ENCODE measurements around the gene ZMIZ2. TPM values are rescaled to one million over a fixed set of nuclear protein-coding genes. Genes with fewer than 3 reads are reported as not detected.
"Not testable (repeated sequence)": the region's sequence is repeated elsewhere in the genome, so short reads cannot be mapped to it uniquely, and the experiment has no call there.

The ZMIZ2 gene, protein sequence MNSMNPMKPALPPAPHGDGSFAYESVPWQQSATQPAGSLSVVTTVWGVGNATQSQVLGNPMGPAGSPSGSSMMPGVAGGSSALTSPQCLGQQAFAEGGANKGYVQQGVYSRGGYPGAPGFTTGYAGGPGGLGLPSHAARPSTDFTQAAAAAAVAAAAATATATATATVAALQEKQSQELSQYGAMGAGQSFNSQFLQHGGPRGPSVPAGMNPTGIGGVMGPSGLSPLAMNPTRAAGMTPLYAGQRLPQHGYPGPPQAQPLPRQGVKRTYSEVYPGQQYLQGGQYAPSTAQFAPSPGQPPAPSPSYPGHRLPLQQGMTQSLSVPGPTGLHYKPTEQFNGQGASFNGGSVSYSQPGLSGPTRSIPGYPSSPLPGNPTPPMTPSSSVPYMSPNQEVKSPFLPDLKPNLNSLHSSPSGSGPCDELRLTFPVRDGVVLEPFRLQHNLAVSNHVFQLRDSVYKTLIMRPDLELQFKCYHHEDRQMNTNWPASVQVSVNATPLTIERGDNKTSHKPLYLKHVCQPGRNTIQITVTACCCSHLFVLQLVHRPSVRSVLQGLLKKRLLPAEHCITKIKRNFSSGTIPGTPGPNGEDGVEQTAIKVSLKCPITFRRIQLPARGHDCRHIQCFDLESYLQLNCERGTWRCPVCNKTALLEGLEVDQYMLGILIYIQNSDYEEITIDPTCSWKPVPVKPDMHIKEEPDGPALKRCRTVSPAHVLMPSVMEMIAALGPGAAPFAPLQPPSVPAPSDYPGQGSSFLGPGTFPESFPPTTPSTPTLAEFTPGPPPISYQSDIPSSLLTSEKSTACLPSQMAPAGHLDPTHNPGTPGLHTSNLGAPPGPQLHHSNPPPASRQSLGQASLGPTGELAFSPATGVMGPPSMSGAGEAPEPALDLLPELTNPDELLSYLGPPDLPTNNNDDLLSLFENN
- 13.5 TPM for total RNA-seq (2013)
- polyA plus RNA-seq (10 to 100 TPM in 1 of 3 donors, 1 to 10 TPM in 2; 1.9 to 72.8 (median 3.3) TPM), polyA minus RNA-seq (26.4 and 31.6 TPM in 2 replicates), total RNA-seq (25.0 to 96.5 (median 41.9) reads per million in 11 experiments)

DNA sequence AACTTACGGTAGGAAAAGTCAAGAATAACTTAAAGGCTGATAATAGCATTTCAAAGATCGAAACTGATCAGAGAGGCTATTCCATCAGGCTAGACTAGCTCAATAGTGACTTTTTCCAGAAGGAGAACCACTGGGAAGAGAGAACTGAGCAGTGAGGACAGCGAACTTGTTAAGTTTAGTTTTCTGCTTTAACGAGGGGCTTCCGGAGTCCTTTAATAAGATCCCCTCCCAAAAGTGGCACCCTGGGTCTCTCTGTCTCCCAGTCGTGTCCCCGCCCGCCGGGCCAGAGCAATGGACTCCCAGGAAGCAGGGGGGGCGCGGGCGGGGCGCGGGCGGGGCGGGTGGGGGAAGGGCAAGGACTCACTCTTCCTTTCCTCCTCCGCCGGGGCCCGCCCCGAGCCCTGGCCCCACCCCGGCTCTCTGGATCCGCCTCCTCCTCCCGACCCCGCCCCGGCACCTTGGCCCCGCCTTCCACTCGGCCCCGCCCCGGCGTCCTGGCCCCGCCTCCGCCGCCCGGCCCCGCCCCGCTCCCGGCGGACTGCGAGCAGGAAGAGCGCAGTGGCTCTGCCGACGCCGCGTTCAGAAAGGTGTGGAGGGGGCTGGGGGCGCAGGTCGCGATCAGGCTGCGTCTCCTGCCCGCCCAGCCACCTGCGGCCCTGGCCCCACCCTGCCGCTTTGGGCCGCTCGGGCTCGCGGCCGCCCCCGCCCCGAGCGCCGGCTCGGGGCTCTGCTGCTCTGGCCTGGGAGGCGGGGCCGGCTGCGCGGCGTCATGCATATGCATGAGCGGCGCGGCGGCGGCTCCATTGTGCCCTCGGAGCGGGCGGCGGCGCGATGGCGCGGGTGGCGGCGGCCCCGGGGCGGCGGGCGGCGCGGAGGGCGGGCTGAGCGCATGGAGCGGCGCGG is at the start of gene ZMIZ2:
Gene ZMIZ2, plus strand, starts transcription at position 803 of the 903 bp plus-strand sequence. CDS start 7,403 bp downstream, outside the sequence.
- peak; percentile 81 to 89 (median 82) for DNase-seq
- Histone ChIP-seq H3K9me3 (replicated peaks in 1 of 2; ENCODE audit: control insufficient read depth in 1 of 2, insufficient read depth in 1 of 2, low read length in 2 of 2) (no peaks in the 10 kb centered on the region), H3K27ac (ENCODE audit: low read depth in 1 of 2, low read length in 2 of 2) (peak within 1 kb of the TSS; percentile 33 to 91), H3K36me3 (replicated peaks in 1 of 2; ENCODE audit: control insufficient read depth in 1 of 2, insufficient read depth in 2 of 2, low read length in 2 of 2) (no peaks in the 10 kb centered on the region), H3K4me3 (replicated peaks in 1 of 3; ENCODE audit: low read depth in 2 of 3, low read length in 3 of 3) (peak within 1 kb of the TSS; percentile 83 to 98 (median 83)), H4K20me1 (ENCODE audit: insufficient read depth, low read length) (peaks cover 39% of the 10 kb centered on the region), H3K79me2 (ENCODE audit: insufficient read depth, low read length) (peaks cover 45% of the 10 kb centered on the region), H3K4me2 (replicated peaks; ENCODE audit: extremely low read depth, low read length, poor library complexity, severe bottlenecking) (peak within 1 kb of the TSS; percentile 84), H2AFZ (ENCODE audit: insufficient read depth, low read depth, low read length, poor library complexity, severe bottlenecking) (peak within 1 kb of the TSS; percentile 85), H3K27me3 (ENCODE audit: control insufficient read depth in 2 of 2, insufficient read depth in 2 of 2, low read length in 2 of 2) (no peaks in the 10 kb centered on the region), H3K9ac (ENCODE audit: insufficient read depth, low read length, poor library complexity, severe bottlenecking) (peak within 1 kb of the TSS; percentile 85), H3K4me1 (ENCODE audit: control insufficient read depth in 1 of 2, insufficient read depth in 2 of 2, low read length in 2 of 2) (peaks cover 31 to 34% of the 10 kb centered on the region in 2 donors)
- intact Hi-C loops (cut with micrococcal nuclease): loop anchor here (5.0 to 10.0 kb wide), 4 partner anchors 161 to 257 kb away; partner anchors contain the start of genes CCM2 (in 1 of the 2) and DDX56 (in 1 of the 2)
- TF ChIP-seq, protein P1, sequence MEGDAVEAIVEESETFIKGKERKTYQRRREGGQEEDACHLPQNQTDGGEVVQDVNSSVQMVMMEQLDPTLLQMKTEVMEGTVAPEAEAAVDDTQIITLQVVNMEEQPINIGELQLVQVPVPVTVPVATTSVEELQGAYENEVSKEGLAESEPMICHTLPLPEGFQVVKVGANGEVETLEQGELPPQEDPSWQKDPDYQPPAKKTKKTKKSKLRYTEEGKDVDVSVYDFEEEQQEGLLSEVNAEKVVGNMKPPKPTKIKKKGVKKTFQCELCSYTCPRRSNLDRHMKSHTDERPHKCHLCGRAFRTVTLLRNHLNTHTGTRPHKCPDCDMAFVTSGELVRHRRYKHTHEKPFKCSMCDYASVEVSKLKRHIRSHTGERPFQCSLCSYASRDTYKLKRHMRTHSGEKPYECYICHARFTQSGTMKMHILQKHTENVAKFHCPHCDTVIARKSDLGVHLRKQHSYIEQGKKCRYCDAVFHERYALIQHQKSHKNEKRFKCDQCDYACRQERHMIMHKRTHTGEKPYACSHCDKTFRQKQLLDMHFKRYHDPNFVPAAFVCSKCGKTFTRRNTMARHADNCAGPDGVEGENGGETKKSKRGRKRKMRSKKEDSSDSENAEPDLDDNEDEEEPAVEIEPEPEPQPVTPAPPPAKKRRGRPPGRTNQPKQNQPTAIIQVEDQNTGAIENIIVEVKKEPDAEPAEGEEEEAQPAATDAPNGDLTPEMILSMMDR (IDR thresholded peaks at IDR 0.05): no peak
- Mint-ChIP-seq H3K36me3 (peaks cover 14 to 16% of the 10 kb centered on the region in 2 donors), H3K4me1 (peaks cover 42% of the 10 kb centered on the region), H3K9me3 (no peaks in the 10 kb centered on the region), H3K27me3 (ENCODE audit: low read depth in 3 of 3) (no peaks in the 10 kb centered on the region), H3K27ac (peak within 1 kb of the TSS; percentile 59 to 94 (median 91)), H3K4me3 (peak within 1 kb of the TSS; percentile 86 to 93)
- WGBS (ENCODE audit: insufficient coverage): 2% methylated on average over 75 of the region's 92 CpGs

DNA sequence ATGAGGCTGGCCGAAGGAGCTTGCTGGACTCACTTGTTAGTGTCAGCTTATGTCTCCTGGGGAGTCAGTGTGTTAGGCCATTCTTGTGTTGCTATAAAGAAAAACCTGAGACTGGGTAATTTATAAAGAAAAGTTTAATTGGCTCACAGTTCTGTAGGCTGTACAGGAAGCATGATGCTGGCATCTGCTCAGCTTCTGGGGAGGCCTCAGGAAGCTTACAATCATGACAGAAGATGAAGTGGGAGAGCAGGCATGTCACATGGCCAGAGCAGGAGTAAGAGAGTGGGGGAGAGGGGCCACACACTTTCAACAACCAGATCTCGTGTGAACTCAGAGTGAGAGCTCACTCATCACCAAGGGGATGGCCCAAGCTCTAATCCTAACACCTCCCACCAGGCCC is 49.0 kb upstream of the ZMIZ2 start:
- H2AFZ ChIP-seq (ENCODE audit: insufficient read depth, low read depth, low read length, poor library complexity, severe bottlenecking); H3K4me3 ChIP-seq (replicated peaks in 1 of 3; ENCODE audit: low read depth in 2 of 3, low read length in 3 of 3); H3K27me3 ChIP-seq (ENCODE audit: control insufficient read depth in 2 of 2, insufficient read depth in 2 of 2, low read length in 2 of 2); H3K9me3 ChIP-seq (replicated peaks in 1 of 2; ENCODE audit: control insufficient read depth in 1 of 2, insufficient read depth in 1 of 2, low read length in 2 of 2); H3K4me2 ChIP-seq (replicated peaks; ENCODE audit: extremely low read depth, low read length, poor library complexity, severe bottlenecking); H3K4me3 Mint-ChIP-seq; H3K27ac ChIP-seq (ENCODE audit: low read depth in 1 of 2, low read length in 2 of 2); H3K9ac ChIP-seq (ENCODE audit: insufficient read depth, low read length, poor library complexity, severe bottlenecking); H4K20me1 ChIP-seq (ENCODE audit: insufficient read depth, low read length); H3K4me1 Mint-ChIP-seq; H3K4me1 ChIP-seq (ENCODE audit: control insufficient read depth in 1 of 2, insufficient read depth in 2 of 2, low read length in 2 of 2); intact Hi-C loops (cut with micrococcal nuclease); DNase-seq; H3K27me3 Mint-ChIP-seq (ENCODE audit: low read depth in 3 of 3); H3K79me2 ChIP-seq (ENCODE audit: insufficient read depth, low read length): not testable (repeated sequence)
- H3K9me3 Mint-ChIP-seq: peaks cover 3 to 18% (median 12%) of the 10 kb centered on the region in 7 donors
- H3K36me3 ChIP-seq (replicated peaks in 1 of 2; ENCODE audit: control insufficient read depth in 1 of 2, insufficient read depth in 2 of 2, low read length in 2 of 2): peaks cover 72 to 93% of the 10 kb centered on the region in 2 donors
- H3K27ac Mint-ChIP-seq: peak overlapping the region in 3 of 7 donors; percentile 73 to 82 (median 82)
- H3K36me3 Mint-ChIP-seq: peaks cover 85 to 95% of the 10 kb centered on the region in 2 donors
- 100% methylated on average over 1 of the region's 2 CpGs for WGBS (ENCODE audit: insufficient coverage)
